GM18507 (cell line): Measurements from ENCODE around the gene PTPRF.

Experiments used
- DNase-seq: peaks from one replicate; pipeline ENCODE4 v3.0.0; 2011; ENCODE audit warnings: low read depth; ENCODE audit not compliant: insufficient read length; ENCODE audit errors: extremely low spot score
- FAIRE-seq: peaks from 2 replicates; lab custom pipeline; 2011; peaks lifted over from hg19 to GRCh38; lab: Jason Lieb, UNC

Gene PTPRF

GRCh38 chr1:43570715-43571114, 40.0 kb downstream of the PTPRF start:
- no peak for FAIRE-seq
- no peak for DNase-seq

GRCh38 chr1:43572084-43572483, 41.4 kb downstream of the PTPRF start:
- no peak for DNase-seq
- FAIRE-seq, result no peak

- DNase-seq (no peak), FAIRE-seq (no peak)
Observed at GRCh38 chr1:43572538-43572937, 41.9 kb downstream of the PTPRF start.

GRCh38 chr1:43573066-43573800, 42.5 kb downstream of the PTPRF start:
- DNase-seq (no peak), FAIRE-seq (no peak)

GRCh38 chr1:43576521-43576920, 45.8 kb downstream of the PTPRF start:
- DNase-seq (no peak), FAIRE-seq (no peak)

GRCh38 chr1:43577655-43578542, 47.2 kb downstream of the PTPRF start:
- FAIRE-seq (no peak), DNase-seq (no peak)

- FAIRE-seq, result no peak
- DNase-seq, result no peak
Observed at GRCh38 chr1:43580039-43580438, 49.4 kb downstream of the PTPRF start.

- FAIRE-seq (peak; percentile 56), DNase-seq (peak; percentile 20)
Observed at GRCh38 chr1:43582162-43582566, 51.5 kb downstream of the PTPRF start.

GRCh38 chr1:43583058-43583457, 52.4 kb downstream of the PTPRF start:
- FAIRE-seq (no peak), DNase-seq (no peak)

GRCh38 chr1:43584204-43584603, 53.5 kb downstream of the PTPRF start:
- FAIRE-seq, result no peak

GRCh38 chr1:43585557-43585956, 54.9 kb downstream of the PTPRF start:
- no peak for DNase-seq
- no peak for FAIRE-seq

More at GRCh38 chr1:43584204-43584603, 53.5 kb downstream of the PTPRF start:
- no peak for DNase-seq

GRCh38 chr1:43586136-43586731, 55.6 kb downstream of the PTPRF start:
- FAIRE-seq (no peak), DNase-seq (no peak)

GRCh38 chr1:43587001-43587400, 56.3 kb downstream of the PTPRF start:
- FAIRE-seq (no peak), DNase-seq (no peak)

- DNase-seq, result no peak
Observed at GRCh38 chr1:43587594-43587993, 56.9 kb downstream of the PTPRF start.

GRCh38 chr1:43588592-43588991, 57.9 kb downstream of the PTPRF start:
- FAIRE-seq, result no peak

More at GRCh38 chr1:43587594-43587993, 56.9 kb downstream of the PTPRF start:
- no peak for FAIRE-seq

GRCh38 chr1:43590388-43590925, 59.8 kb downstream of the PTPRF start:
- DNase-seq (no peak), FAIRE-seq (no peak)

More at GRCh38 chr1:43588592-43588991, 57.9 kb downstream of the PTPRF start:
- DNase-seq, result no peak

GRCh38 chr1:43591181-43591580, 60.5 kb downstream of the PTPRF start:
- DNase-seq (no peak), FAIRE-seq (no peak)

- FAIRE-seq, result no peak
Observed at GRCh38 chr1:43592051-43592665, 61.5 kb downstream of the PTPRF start.

GRCh38 chr1:43592974-43593683, 62.4 kb downstream of the PTPRF start:
- FAIRE-seq (no peak), DNase-seq (no peak)

More at GRCh38 chr1:43592051-43592665, 61.5 kb downstream of the PTPRF start:
- no peak for DNase-seq
